SU-DHL-6 (cell line): ENCODE data around the gene BHLHE23.

Experiments used
- H2AFZ ChIP-seq: fragments of 200-600 bp; sonication (generic); 2 replicates; pipeline ENCODE4 v1.6.1; 2014; ENCODE audit warnings: low read depth, mild to moderate bottlenecking, moderate library complexity, mixed read lengths, antibody characterized with exemption, low read length; ENCODE audit not compliant: severe bottlenecking
- H3F3A ChIP-seq: fragments of 200-600 bp; shearing (Covaris generic); 2 replicates; pipeline ENCODE4 v1.6.0; 2016; ENCODE audit warnings: antibody characterized with exemption, mild to moderate bottlenecking; ENCODE audit not compliant: insufficient read depth
- H3K27ac ChIP-seq: fragments of 200-600 bp; sonication (generic); 2 replicates; pipeline ENCODE4 v1.5.1; 2016; ENCODE audit warnings: low read depth, mild to moderate bottlenecking, low read length, moderate library complexity, mixed read lengths
- H3K27me3 ChIP-seq: fragments of 200-600 bp; sonication (generic), shearing (Covaris generic); 2 replicates; pipeline ENCODE4 v1.6.0; 2014; ENCODE audit warnings: mild to moderate bottlenecking, low read length
- H3K36me3 ChIP-seq: fragments of 200-600 bp; sonication (generic); 2 replicates; pipeline ENCODE4 v1.6.1; 2014; ENCODE audit warnings: mild to moderate bottlenecking, low read length, mixed read lengths
- H3K4me2 ChIP-seq: fragments of 300-600, 200-600 bp; shearing (Covaris generic), sonication (generic); 2 replicates; pipeline ENCODE4 v1.6.0; 2014; ENCODE audit warnings: low read length, low read depth, mild to moderate bottlenecking; ENCODE audit not compliant: poor library complexity, severe bottlenecking
- H3K4me3 ChIP-seq: fragments of 200-600 bp; sonication (generic); 2 replicates; pipeline ENCODE4 v1.5.1; 2014; ENCODE audit warnings: antibody characterized with exemption, low read length, mild to moderate bottlenecking, mixed read lengths; ENCODE audit not compliant: insufficient read depth, poor library complexity, severe bottlenecking
- H3K79me2 ChIP-seq: fragments of 200-600 bp; sonication (generic); 2 replicates; pipeline ENCODE4 v1.6.1; 2014; ENCODE audit warnings: mild to moderate bottlenecking, low read length, moderate library complexity; ENCODE audit not compliant: insufficient read depth
- H3K9ac ChIP-seq: fragments of 200-600 bp; sonication (generic); 2 replicates; pipeline ENCODE4 v1.7.0; 2014; ENCODE audit warnings: mild to moderate bottlenecking, low read length
- H3K9me2 ChIP-seq: fragments of 200-600 bp; sonication (generic); replicated peaks from 2 replicates; pipeline ENCODE4 v1.6.1; 2014; ENCODE audit warnings: low read length; ENCODE audit not compliant: insufficient read depth
- H3K9me3 ChIP-seq: fragments of 200-600 bp; sonication (generic); 2 replicates; pipeline ENCODE4 v1.6.1; 2014; ENCODE audit warnings: low read length, mixed read lengths; ENCODE audit not compliant: insufficient read depth
- H4K20me1 ChIP-seq: fragments of 200-600 bp; sonication (generic); 2 replicates; pipeline ENCODE4 v1.6.1; 2014; ENCODE audit warnings: low read depth, mild to moderate bottlenecking, antibody characterized with exemption, low read length, moderate library complexity, mixed read lengths
- CTCF ChIP-seq: fragments of 200-600 bp; sonication (generic); IDR thresholded peaks from one replicate; pipeline ENCODE4 v1.5.1; 2017; ENCODE audit warnings: antibody characterized with exemption, mild to moderate bottlenecking, low read length, moderate library complexity; ENCODE audit not compliant: insufficient read depth, poor library complexity, severe bottlenecking
- EZH2phosphoT487 ChIP-seq: fragments of 200-600 bp; sonication (generic), shearing (Covaris generic); conservative IDR thresholded peaks from 2 replicates; pipeline ENCODE4 v1.6.1; 2018; ENCODE audit warnings: mild to moderate bottlenecking, antibody characterized with exemption, low read length, moderate library complexity, mixed read lengths

The BHLHE23 gene

GRCh38 chr20:63020681-63021080 lies 13.9 kb upstream of the BHLHE23 start:
- Histone ChIP-seq H3K27ac (no peak overlapping the region), H3K27me3 (no peaks in the 10 kb centered on the region), H3K36me3 (no peaks in the 10 kb centered on the region), H4K20me1 (no peaks in the 10 kb centered on the region), H3K9me2 (no peaks in the 10 kb centered on the region), H2AFZ (no peak overlapping the region), H3K9me3 (no peaks in the 10 kb centered on the region), H3K79me2 (no peaks in the 10 kb centered on the region), H3K4me2 (no peak overlapping the region), H3K4me3 (no peak overlapping the region), H3F3A (no peaks in the 10 kb centered on the region), H3K9ac (no peak overlapping the region)
- no peak for TF ChIP-seq EZH2phosphoT487
- no peak for TF ChIP-seq CTCF

GRCh38 chr20:63017826-63018411 lies 11.2 kb upstream of the BHLHE23 start:
- Histone ChIP-seq H3K4me3 (no peak overlapping the region), H3K9me2 (no peaks in the 10 kb centered on the region), H2AFZ (no peak overlapping the region), H3K9me3 (no peaks in the 10 kb centered on the region), H3K79me2 (no peaks in the 10 kb centered on the region), H3K4me2 (no peak overlapping the region), H3K36me3 (no peaks in the 10 kb centered on the region), H4K20me1 (no peaks in the 10 kb centered on the region), H3K27ac (no peak overlapping the region), H3K27me3 (no peaks in the 10 kb centered on the region), H3K9ac (no peak overlapping the region), H3F3A (no peaks in the 10 kb centered on the region)
- TF ChIP-seq CTCF (no peak), EZH2phosphoT487 (no peak)

GRCh38 chr20:63017076-63017825 lies 10.5 kb upstream of the BHLHE23 start:
- Histone ChIP-seq H4K20me1 (no peaks in the 10 kb centered on the region), H3K27me3 (no peaks in the 10 kb centered on the region), H2AFZ (no peak overlapping the region), H3K36me3 (no peaks in the 10 kb centered on the region), H3F3A (no peaks in the 10 kb centered on the region), H3K79me2 (no peaks in the 10 kb centered on the region), H3K27ac (no peak overlapping the region), H3K4me3 (no peak overlapping the region), H3K9ac (no peak overlapping the region), H3K9me2 (no peaks in the 10 kb centered on the region), H3K9me3 (no peaks in the 10 kb centered on the region), H3K4me2 (no peak overlapping the region)
- TF ChIP-seq CTCF, result no peak
